Measurements from ENCODE around the gene AXIN1. TPM values are rescaled to one million over a fixed set of nuclear protein-coding genes. Genes with fewer than 3 reads are reported as not detected.
"Not testable (repeated sequence)": the region's sequence is repeated elsewhere in the genome, so short reads cannot be mapped to it uniquely, and the experiment has no call there.

AXIN1 gene
- total and polyA plus RNA-seq, 9 donors = 3.7 to 27.2 (median 23.0) TPM

DNA sequence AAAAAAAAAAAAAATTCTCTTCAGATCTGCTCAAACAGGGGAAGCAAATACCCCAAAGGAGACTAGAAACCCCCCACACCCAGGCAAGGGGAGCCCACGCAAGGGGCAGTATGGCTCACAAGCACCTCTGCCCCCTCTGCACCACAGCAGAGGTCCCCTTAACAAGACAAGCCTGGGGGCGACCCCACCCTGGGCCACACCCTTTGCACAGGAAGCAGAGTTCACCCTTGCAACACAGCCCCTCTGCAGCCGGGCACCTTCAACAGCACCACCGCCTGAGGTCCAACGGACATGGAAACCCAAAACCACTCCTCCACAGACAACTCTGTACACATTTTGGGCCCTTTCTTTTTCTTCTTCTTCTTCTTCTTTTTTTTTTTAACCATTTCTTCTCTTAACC is 12.8 kb downstream of the AXIN1 start:
- no peak overlapping the region for H3K4me3 ChIP-seq
- 79 to 87% (median 84%) methylated on average over 5 of the region's 5 CpGs for WGBS, 3 donors
- intact Hi-C loops (cut with DNase I) = no loop called here
- H3K9me3 ChIP-seq = no peaks in the 10 kb centered on the region
- H3K36me3 ChIP-seq = no peaks in the 10 kb centered on the region
- H3K27me3 ChIP-seq = no peaks in the 10 kb centered on the region
- H3K4me1 ChIP-seq (ENCODE audit: insufficient read depth) = peaks cover 5% of the 10 kb centered on the region
- TF ChIP-seq EP300 (IDR thresholded peaks at IDR 0.05) (no peak), CTCF (IDR thresholded peaks at IDR 0.05) (no peak), POLR2A (IDR thresholded peaks at IDR 0.05) (no peak)
- H3K27ac ChIP-seq = no peak overlapping the region
- no peak for DNase-seq

GRCh38 chr16:337975-338575 is 14.4 kb downstream of the AXIN1 start:
- Histone ChIP-seq H3K36me3 (no peaks in the 10 kb centered on the region), H3K27ac (no peak overlapping the region), H3K4me3 (no peak overlapping the region), H3K4me1 (ENCODE audit: insufficient read depth) (peaks cover 10% of the 10 kb centered on the region), H3K9me3 (no peaks in the 10 kb centered on the region), H3K27me3 (no peaks in the 10 kb centered on the region)
- TF ChIP-seq CTCF (IDR thresholded peaks at IDR 0.05) (no peak), EP300 (IDR thresholded peaks at IDR 0.05) (no peak), POLR2A (IDR thresholded peaks at IDR 0.05) (no peak)
- intact Hi-C loops (cut with DNase I) = no loop called here
- WGBS, 3 donors = 83 to 85% (median 84%) methylated on average over 21 of the region's 21 CpGs
- DNase-seq = no peak

GRCh38 chr16:337437-337836 is 15.1 kb downstream of the AXIN1 start:
- 69 to 75% (median 74%) methylated on average over 10 of the region's 10 CpGs for WGBS, 3 donors
- Histone ChIP-seq H3K36me3 (no peaks in the 10 kb centered on the region), H3K4me3 (no peak overlapping the region), H3K27me3 (no peaks in the 10 kb centered on the region), H3K4me1 (ENCODE audit: insufficient read depth) (peaks cover 9% of the 10 kb centered on the region), H3K9me3 (no peaks in the 10 kb centered on the region), H3K27ac (no peak overlapping the region)
- no peak for DNase-seq
- TF ChIP-seq CTCF (IDR thresholded peaks at IDR 0.05) = no peak
- no peak for TF ChIP-seq POLR2A (IDR thresholded peaks at IDR 0.05)
- TF ChIP-seq EP300 (IDR thresholded peaks at IDR 0.05) = no peak
- intact Hi-C loops (cut with DNase I) = no loop called here

- intact Hi-C loops (cut with DNase I) = no loop called here
- TF ChIP-seq POLR2A (IDR thresholded peaks at IDR 0.05) = no peak
- no peak for TF ChIP-seq CTCF (IDR thresholded peaks at IDR 0.05)
- TF ChIP-seq EP300 (IDR thresholded peaks at IDR 0.05) = no peak
- H3K27ac ChIP-seq = no peak overlapping the region
- WGBS, 3 donors = 88 to 92% (median 90%) methylated on average over 11 of the region's 11 CpGs
- peaks cover 10% of the 10 kb centered on the region for H3K4me1 ChIP-seq (ENCODE audit: insufficient read depth)
- H3K27me3 ChIP-seq = no peaks in the 10 kb centered on the region
- H3K4me3 ChIP-seq = no peak overlapping the region
- no peaks in the 10 kb centered on the region for H3K9me3 ChIP-seq
- H3K36me3 ChIP-seq = no peaks in the 10 kb centered on the region
- DNase-seq = no peak
These were observed 16.3 kb downstream of the AXIN1 start for GRCh38 chr16:336269-336668.

GRCh38 chr16:334861-335632 is 17.5 kb downstream of the AXIN1 start:
- H3K4me1 ChIP-seq (ENCODE audit: insufficient read depth) = peaks cover 15% of the 10 kb centered on the region
- intact Hi-C loops (cut with DNase I); H3K27me3 ChIP-seq; H3K36me3 ChIP-seq; H3K9me3 ChIP-seq; H3K4me3 ChIP-seq; H3K27ac ChIP-seq; DNase-seq: not testable (repeated sequence)
- WGBS, 3 donors = 68 to 75% (median 74%) methylated on average over 11 of the region's 11 CpGs

- WGBS, 3 donors = 89 to 96% (median 90%) methylated on average over 5 of the region's 5 CpGs
- H3K4me1 ChIP-seq (ENCODE audit: insufficient read depth) = peaks cover 15% of the 10 kb centered on the region
- intact Hi-C loops (cut with DNase I); H3K36me3 ChIP-seq; H3K4me3 ChIP-seq; DNase-seq; H3K27me3 ChIP-seq; H3K9me3 ChIP-seq; H3K27ac ChIP-seq: not testable (repeated sequence)
These were observed 18.2 kb downstream of the AXIN1 start for GRCh38 chr16:334164-334832.
